WI38 (cell line): ENCODE data around the gene UQCR11.

Experiments
- H3K4me3 ChIP-seq: 2 replicates; pipeline ENCODE4 v1.5.1; 2011; ENCODE audit warnings: low read depth, mild to moderate bottlenecking, control low read depth, low read length
- CTCF ChIP-seq: IDR thresholded peaks from 2 replicates; pipeline ENCODE4 v1.5.1; 2012; ENCODE audit warnings: low read depth, mild to moderate bottlenecking, control low read depth, low read length

UQCR11 gene

GRCh38 chr19:1649706-1650649, 44.7 kb upstream of the UQCR11 start:
- no peak for TF ChIP-seq CTCF
- H3K4me3 ChIP-seq = peak overlapping the region; percentile 85

GRCh38 chr19:1648920-1649541, 43.8 kb upstream of the UQCR11 start:
- H3K4me3 ChIP-seq = no peak overlapping the region
- TF ChIP-seq CTCF = no peak

- no peak overlapping the region for H3K4me3 ChIP-seq
- no peak for TF ChIP-seq CTCF
Observed at GRCh38 chr19:1648459-1648849, 43.2 kb upstream of the UQCR11 start.

- H3K4me3 ChIP-seq = no peak overlapping the region
- no peak for TF ChIP-seq CTCF
Observed at GRCh38 chr19:1647501-1648458, 42.5 kb upstream of the UQCR11 start.

GRCh38 chr19:1646659-1647453, 41.6 kb upstream of the UQCR11 start:
- TF ChIP-seq CTCF = no peak
- H3K4me3 ChIP-seq = no peak overlapping the region

GRCh38 chr19:1646149-1646548, 40.9 kb upstream of the UQCR11 start:
- TF ChIP-seq CTCF = no peak
- H3K4me3 ChIP-seq = no peak overlapping the region
